Thoracic aorta (tissue), 2 donors: ENCODE data around the gene TUBA4B. TPM values are rescaled to one million over a fixed set of nuclear protein-coding genes. Genes with fewer than 3 reads are reported as not detected.

Source experiments
- ATAC-seq: fragments of 150-250 bp; one replicate; pipeline ENCODE4 v1.8.0; 2017; ENCODE audit warnings: low read depth; ENCODE audit not compliant: insufficient number of reproducible peaks, low FRiP score
- DNase-seq: peaks from one replicate; pipeline ENCODE4 v3.0.0-alpha.2; 2020; ENCODE audit warnings: low spot score
- H3K27ac ChIP-seq, 2 donors: fragments of 200-600 bp; sonication (generic); 1 replicate in 1 of 2; 2 replicates in 1 of 2; pipeline ENCODE4 v1.5.1; 2016; ENCODE audit warnings: mild to moderate bottlenecking in 2 of 2, moderate library complexity in 2 of 2
- H3K27me3 ChIP-seq: fragments of 200-600 bp; sonication (generic); replicated peaks from 2 replicates; pipeline ENCODE4 v1.6.0; 2016; ENCODE audit warnings: mild to moderate bottlenecking; ENCODE audit not compliant: insufficient read depth
- H3K36me3 ChIP-seq: fragments of 200-600 bp; sonication (generic); one replicate; pipeline ENCODE4 v1.5.1; 2016
- H3K4me1 ChIP-seq, 2 donors: fragments of 200-600 bp; sonication (generic); 1 replicate in 1 of 2; 2 replicates in 1 of 2; pipeline versions ENCODE4 v1.5.1 to v1.6.0; 2016; ENCODE audit warnings: low read depth in 2 of 2, mild to moderate bottlenecking in 1 of 2; ENCODE audit not compliant: control insufficient read depth in 1 of 2
- H3K4me3 ChIP-seq: fragments of 200-600 bp; sonication (generic); 2 replicates; pipeline ENCODE4 v1.5.1; 2016; ENCODE audit warnings: mild to moderate bottlenecking
- H3K9me3 ChIP-seq: fragments of 200-600 bp; sonication (generic); 2 replicates; pipeline ENCODE4 v1.5.1; 2016
- total RNA-seq, 2 donors: library from RNA; depleted of rRNA; stranded (reverse); fragments of >200 nt; gene quantifications; one replicate each; pipeline versions ENCODE4 v1.1.0 to v1.2.3, GENCODE V29; 2016
- TF ChIP-seq, protein P1 (sequence below): fragments of 200-600 bp; sonication (generic); IDR thresholded peaks from one replicate; pipeline ENCODE4 v1.5.1; 2019; ENCODE audit warnings: antibody characterized with exemption

Gene TUBA4B
- total RNA-seq, 2 donors from 2014 or later, result not detected

DNA sequence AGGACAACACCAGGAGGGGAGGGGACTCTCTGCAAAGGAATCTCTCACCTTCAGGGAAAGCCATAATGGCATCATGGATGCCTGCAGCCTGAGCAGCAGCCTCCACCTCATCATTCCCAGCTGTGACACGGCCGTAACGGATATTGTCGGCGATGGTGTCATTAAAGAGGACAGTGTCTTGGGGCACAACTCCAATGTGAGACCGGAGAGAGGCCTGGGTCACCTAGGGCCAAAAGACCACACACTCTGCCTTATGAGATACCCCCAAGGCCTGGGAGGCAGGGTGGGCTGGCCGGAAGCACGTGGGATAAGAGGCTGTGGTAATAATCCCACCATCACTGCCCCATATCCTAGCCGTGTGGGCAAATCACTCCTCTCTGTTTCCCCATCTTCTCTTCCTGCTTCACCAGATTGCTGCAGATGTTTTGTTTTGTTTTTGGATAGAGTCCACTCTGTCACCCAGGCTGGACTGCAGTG is 42.1 kb upstream of the TUBA4B start:
- ATAC-seq (no peak), DNase-seq (no peak)
- Histone ChIP-seq H3K27ac (no peak overlapping the region), H3K36me3 (peaks cover 25% of the 10 kb centered on the region), H3K9me3 (no peaks in the 10 kb centered on the region), H3K4me1 (peaks cover 13 to 22% of the 10 kb centered on the region in 2 donors), H3K4me3 (no peak overlapping the region), H3K27me3 (no peaks in the 10 kb centered on the region)
- TF ChIP-seq, protein P1, sequence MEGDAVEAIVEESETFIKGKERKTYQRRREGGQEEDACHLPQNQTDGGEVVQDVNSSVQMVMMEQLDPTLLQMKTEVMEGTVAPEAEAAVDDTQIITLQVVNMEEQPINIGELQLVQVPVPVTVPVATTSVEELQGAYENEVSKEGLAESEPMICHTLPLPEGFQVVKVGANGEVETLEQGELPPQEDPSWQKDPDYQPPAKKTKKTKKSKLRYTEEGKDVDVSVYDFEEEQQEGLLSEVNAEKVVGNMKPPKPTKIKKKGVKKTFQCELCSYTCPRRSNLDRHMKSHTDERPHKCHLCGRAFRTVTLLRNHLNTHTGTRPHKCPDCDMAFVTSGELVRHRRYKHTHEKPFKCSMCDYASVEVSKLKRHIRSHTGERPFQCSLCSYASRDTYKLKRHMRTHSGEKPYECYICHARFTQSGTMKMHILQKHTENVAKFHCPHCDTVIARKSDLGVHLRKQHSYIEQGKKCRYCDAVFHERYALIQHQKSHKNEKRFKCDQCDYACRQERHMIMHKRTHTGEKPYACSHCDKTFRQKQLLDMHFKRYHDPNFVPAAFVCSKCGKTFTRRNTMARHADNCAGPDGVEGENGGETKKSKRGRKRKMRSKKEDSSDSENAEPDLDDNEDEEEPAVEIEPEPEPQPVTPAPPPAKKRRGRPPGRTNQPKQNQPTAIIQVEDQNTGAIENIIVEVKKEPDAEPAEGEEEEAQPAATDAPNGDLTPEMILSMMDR, result no peak

DNA sequence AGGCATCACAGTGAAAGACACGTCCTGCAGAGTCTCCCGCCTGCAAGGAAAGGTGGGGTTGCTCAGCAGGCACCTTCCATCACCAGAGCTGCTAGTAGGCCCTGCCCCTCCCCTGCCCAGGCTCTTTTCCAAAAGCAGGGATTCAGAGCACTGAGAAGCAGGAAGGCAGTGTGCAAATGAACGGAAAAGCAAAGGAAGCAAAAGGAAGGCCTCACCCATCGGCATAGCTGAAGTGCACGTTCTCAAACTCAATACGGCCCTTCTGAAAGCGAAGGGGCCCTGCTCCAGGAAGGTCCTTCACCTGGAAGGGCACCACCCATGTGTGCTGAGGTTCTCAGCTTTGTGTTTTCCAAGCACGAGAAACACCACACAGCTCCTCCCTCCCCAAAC is 40.0 kb upstream of the TUBA4B start:
- DNase-seq (no peak), ATAC-seq (no peak)
- no peak overlapping the region for H3K4me3 ChIP-seq
- H3K4me1 ChIP-seq, result peaks cover 11 to 31% of the 10 kb centered on the region in 2 donors
- peaks cover 25% of the 10 kb centered on the region for H3K36me3 ChIP-seq
- TF ChIP-seq, protein P1, result no peak
- no peaks in the 10 kb centered on the region for H3K9me3 ChIP-seq
- no peak overlapping the region for H3K27ac ChIP-seq
- no peaks in the 10 kb centered on the region for H3K27me3 ChIP-seq

DNA sequence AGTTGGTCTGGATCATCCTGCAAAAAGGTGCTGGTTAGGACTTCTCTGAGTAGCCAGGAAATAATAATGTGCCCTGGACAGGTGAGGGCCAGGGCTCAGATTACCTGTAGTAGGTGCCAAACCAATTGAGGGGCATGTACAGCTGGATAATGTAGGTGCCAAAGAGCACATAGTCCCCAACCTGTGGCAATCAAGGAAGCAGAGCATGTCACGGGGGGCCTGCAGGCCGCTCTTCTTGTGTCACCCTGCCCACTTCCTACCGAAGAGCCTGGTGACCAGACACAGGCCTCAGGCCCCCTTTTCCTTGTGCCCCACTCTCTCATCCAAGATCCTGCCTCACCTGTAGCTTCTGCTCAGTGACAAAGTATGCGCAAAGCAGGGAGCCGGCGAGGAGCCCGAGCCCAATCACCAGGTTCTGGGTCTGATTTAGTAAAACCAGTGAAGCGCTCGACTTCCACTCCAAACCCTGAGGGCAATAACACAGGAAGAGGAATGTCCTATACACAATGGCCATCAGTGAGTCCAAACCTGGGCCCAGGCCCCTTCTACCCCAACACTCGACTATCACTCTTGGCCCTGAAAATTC is 39.5 kb upstream of the TUBA4B start:
- Histone ChIP-seq H3K36me3 (peaks cover 25% of the 10 kb centered on the region), H3K9me3 (no peaks in the 10 kb centered on the region), H3K4me3 (no peak overlapping the region), H3K27me3 (no peaks in the 10 kb centered on the region), H3K4me1 (peaks cover 8 to 31% of the 10 kb centered on the region in 2 donors), H3K27ac (no peak overlapping the region)
- DNase-seq (no peak), ATAC-seq (no peak)
- TF ChIP-seq, protein P1, result no peak

DNA sequence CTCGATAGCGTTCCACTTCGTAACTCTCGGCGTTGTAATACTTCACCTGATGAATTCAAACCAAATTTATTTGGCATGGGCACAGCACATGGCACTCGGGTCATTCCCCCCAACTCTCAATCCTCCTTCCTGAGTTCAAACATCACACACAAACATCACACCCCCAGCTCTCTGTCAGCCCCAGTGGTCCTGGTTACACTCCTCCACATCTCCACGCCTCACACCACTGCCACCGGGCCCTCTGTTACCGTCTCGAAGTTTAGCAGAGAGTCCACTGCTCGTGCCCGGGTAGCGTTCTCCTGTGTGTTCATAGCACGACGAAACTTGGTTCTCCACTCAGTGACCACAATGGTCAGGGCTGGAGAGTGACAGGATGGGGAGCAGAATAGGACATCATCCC is 38.9 kb upstream of the TUBA4B start:
- H3K27me3 ChIP-seq, result no peaks in the 10 kb centered on the region
- TF ChIP-seq, protein P1, result no peak
- no peak overlapping the region for H3K4me3 ChIP-seq
- ATAC-seq (no peak), DNase-seq (no peak)
- no peak overlapping the region for H3K27ac ChIP-seq
- H3K9me3 ChIP-seq, result no peaks in the 10 kb centered on the region
- peaks cover 25% of the 10 kb centered on the region for H3K36me3 ChIP-seq
- peaks cover 10 to 28% of the 10 kb centered on the region in 2 donors for H3K4me1 ChIP-seq

DNA sequence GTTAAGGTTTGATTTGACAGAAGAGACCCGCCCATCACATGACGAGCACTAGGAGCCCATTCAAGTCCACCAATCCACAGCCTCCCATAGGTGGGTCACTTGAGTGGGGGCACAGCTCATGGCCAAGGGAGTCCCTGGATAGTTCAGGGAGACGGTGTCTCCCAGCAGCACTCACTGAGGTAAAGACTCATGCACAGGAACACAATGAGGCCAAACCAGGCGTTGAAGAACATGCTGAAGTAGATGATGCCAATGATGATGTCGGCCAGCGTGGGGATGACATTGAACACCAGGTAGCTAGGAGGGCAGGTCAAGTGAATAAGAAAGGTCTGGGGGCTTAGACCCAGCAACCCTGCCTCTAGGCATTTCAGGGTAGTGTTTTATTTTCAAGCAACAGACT is 38.3 kb upstream of the TUBA4B start:
- ATAC-seq (no peak), DNase-seq (no peak)
- peaks cover 16 to 34% of the 10 kb centered on the region in 2 donors for H3K4me1 ChIP-seq
- peaks cover 23% of the 10 kb centered on the region for H3K36me3 ChIP-seq
- H3K4me3 ChIP-seq, result no peak overlapping the region
- H3K27me3 ChIP-seq, result no peaks in the 10 kb centered on the region
- no peak overlapping the region for H3K27ac ChIP-seq
- H3K9me3 ChIP-seq, result no peaks in the 10 kb centered on the region
- TF ChIP-seq, protein P1, result no peak
